A673 (cell line): Measurements from ENCODE around the gene ERCC6L. TPM values are rescaled to one million over a fixed set of nuclear protein-coding genes. Genes with fewer than 3 reads are reported as not detected.

ENCODE experiments used
- BruUV-seq: library from RNA; stranded (reverse); fragments of 400-500 nt; replicated peaks from 2 replicates; lab custom pipeline; 2021; lab: Mats Ljungman, UMichigan
- CTCF ChIA-PET: fragments of 300-600 bp; sonication (Branson Sonifier 250); formaldehyde crosslinking; loops from one replicate; lab custom pipeline; 2022; ENCODE audit warnings: antibody characterized with exemption; lab: Charles Lee
- POLR2A ChIA-PET: fragments of 300-600 bp; sonication (Branson Sonifier 250); formaldehyde crosslinking; loops from one replicate; lab custom pipeline; 2022; ENCODE audit warnings: antibody characterized with exemption; ENCODE audit not compliant: low non-redundant PET; lab: Charles Lee
- DNase-seq: peaks from one replicate; pipeline ENCODE4 v3.0.0-alpha.2; 2015; ENCODE audit warnings: low spot score
- H3K27ac ChIP-seq: fragments of 200-600 bp; sonication (generic); 2 replicates; pipeline ENCODE4 v1.5.1; 2016; ENCODE audit warnings: mixed run types, low read depth, mild to moderate bottlenecking, mixed read lengths, antibody characterized with exemption, low read length; ENCODE audit not compliant: poor library complexity, severe bottlenecking
- H3K27me3 ChIP-seq: fragments of 200-600 bp; sonication (generic); replicated peaks from 2 replicates; pipeline ENCODE4 v1.6.1; 2017; ENCODE audit warnings: mixed run types, low read depth, mild to moderate bottlenecking, mixed read lengths, antibody characterized with exemption, low read length; ENCODE audit not compliant: insufficient read depth, poor library complexity
- H3K36me3 ChIP-seq: fragments of 200-600 bp; sonication (generic); 2 replicates; pipeline ENCODE4 v1.6.1; 2016; ENCODE audit warnings: mixed run types, mild to moderate bottlenecking, mixed read lengths, antibody characterized with exemption, low read length; ENCODE audit not compliant: insufficient read depth, poor library complexity, severe bottlenecking
- H3K4me1 ChIP-seq: fragments of 200-600 bp; sonication (generic); 2 replicates; pipeline ENCODE4 v1.6.1; 2017; ENCODE audit warnings: mixed run types, mild to moderate bottlenecking, mixed read lengths, antibody characterized with exemption, low read length; ENCODE audit not compliant: insufficient read depth, poor library complexity, severe bottlenecking
- H3K4me3 ChIP-seq: fragments of 200-600 bp; sonication (generic); 2 replicates; pipeline ENCODE4 v1.5.1; 2016; ENCODE audit warnings: low read depth, mixed run types, mild to moderate bottlenecking, mixed read lengths, low read length; ENCODE audit not compliant: poor library complexity, severe bottlenecking
- H3K9me3 ChIP-seq: fragments of 200-600 bp; sonication (generic); 2 replicates; pipeline ENCODE4 v1.6.1; 2016; ENCODE audit warnings: mixed run types, low read depth, mild to moderate bottlenecking, mixed read lengths, antibody characterized with exemption, low read length; ENCODE audit not compliant: poor library complexity, severe bottlenecking
- EZH2 ChIP-seq: fragments of 200-600 bp; sonication (generic); IDR thresholded peaks from 2 replicates; pipeline ENCODE4 v1.6.1; 2017; ENCODE audit warnings: borderline replicate concordance, low read depth, mild to moderate bottlenecking, mixed read lengths, antibody characterized with exemption, low read length; ENCODE audit not compliant: poor library complexity, severe bottlenecking
- intact Hi-C: fragments of 100-400 bp; cut with micrococcal nuclease; formaldehyde crosslinking; loops from one replicate; pipeline ENCODE4 v1.10.0; 2022; ENCODE audit not compliant: unreplicated experiment
- total RNA-seq: library from RNA; stranded (reverse); gene quantifications from 2 replicates; pipeline ENCODE4 v1.2.3, GENCODE V29; 2021
- TF ChIP-seq, protein P1 (sequence below): fragments of 300-800, 200-600 bp; sonication (generic); conservative IDR thresholded peaks from 2 replicates; pipeline ENCODE4 v1.5.1; 2017; ENCODE audit warnings: low read depth, mild to moderate bottlenecking, antibody characterized with exemption, low read length, moderate library complexity, mixed read lengths

Gene ERCC6L
- total RNA-seq, 1 experiment from 2014 or later, result 17.0 TPM

DNA sequence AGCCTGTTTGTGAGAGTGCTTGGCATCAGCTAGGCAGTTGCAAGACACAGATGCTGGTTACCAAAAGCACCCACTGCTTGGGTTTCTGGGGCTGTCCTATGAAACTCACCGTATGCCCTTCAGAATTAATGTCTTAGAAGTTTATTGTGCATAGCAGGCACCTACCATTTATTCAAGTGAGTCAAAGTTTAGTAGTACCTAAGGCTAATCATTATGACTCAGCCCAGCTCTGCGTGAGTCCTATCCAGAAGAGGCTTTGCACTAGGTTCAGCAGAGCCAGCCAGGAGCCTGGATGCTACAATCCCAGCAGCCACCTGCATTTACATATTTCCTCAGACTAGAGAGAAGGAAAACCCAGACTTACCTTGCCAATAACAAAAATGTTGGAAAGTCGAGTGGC lies 34.0 kb upstream of the ERCC6L start:
- intact Hi-C loops, result no loop called here
- ChIA-PET CTCF (interaction anchor here (0.6 kb wide), 1 partner anchor 268 kb away, joined by 5 read pairs; no protein-coding TSS in a partner anchor), POLR2A (no interaction called here)
- H3K4me1 ChIP-seq, result peaks cover 7% of the 10 kb centered on the region
- no peaks in the 10 kb centered on the region for H3K27me3 ChIP-seq
- H3K27ac ChIP-seq, result no peak overlapping the region
- H3K4me3 ChIP-seq, result no peak overlapping the region
- DNase-seq, result no peak
- no TSS peak for BruUV-seq
- H3K9me3 ChIP-seq, result no peaks in the 10 kb centered on the region
- peaks cover 88% of the 10 kb centered on the region for H3K36me3 ChIP-seq
- no peak for TF ChIP-seq EZH2
- TF ChIP-seq, protein P1, sequence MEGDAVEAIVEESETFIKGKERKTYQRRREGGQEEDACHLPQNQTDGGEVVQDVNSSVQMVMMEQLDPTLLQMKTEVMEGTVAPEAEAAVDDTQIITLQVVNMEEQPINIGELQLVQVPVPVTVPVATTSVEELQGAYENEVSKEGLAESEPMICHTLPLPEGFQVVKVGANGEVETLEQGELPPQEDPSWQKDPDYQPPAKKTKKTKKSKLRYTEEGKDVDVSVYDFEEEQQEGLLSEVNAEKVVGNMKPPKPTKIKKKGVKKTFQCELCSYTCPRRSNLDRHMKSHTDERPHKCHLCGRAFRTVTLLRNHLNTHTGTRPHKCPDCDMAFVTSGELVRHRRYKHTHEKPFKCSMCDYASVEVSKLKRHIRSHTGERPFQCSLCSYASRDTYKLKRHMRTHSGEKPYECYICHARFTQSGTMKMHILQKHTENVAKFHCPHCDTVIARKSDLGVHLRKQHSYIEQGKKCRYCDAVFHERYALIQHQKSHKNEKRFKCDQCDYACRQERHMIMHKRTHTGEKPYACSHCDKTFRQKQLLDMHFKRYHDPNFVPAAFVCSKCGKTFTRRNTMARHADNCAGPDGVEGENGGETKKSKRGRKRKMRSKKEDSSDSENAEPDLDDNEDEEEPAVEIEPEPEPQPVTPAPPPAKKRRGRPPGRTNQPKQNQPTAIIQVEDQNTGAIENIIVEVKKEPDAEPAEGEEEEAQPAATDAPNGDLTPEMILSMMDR, result no peak

DNA sequence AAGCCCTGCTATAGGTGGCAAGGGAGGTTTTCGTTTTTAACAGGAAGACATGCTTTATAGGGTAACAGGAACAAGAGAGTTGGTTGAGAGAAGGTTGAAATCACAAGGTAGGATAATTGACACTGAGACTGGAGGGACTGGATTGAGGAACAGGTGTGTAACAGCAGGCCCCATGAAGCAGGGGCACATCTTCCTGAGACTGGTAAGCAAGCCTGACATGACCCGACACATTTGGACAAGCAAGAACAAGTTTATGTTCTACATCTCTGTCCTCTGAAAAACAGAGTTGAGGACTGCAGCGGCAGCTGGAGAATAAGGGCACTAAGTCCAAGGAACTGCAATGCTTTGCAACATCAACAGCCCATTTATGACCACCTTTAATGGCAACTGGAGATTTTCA lies 33.0 kb upstream of the ERCC6L start:
- Histone ChIP-seq H3K4me1 (peaks cover 7% of the 10 kb centered on the region), H3K27me3 (no peaks in the 10 kb centered on the region), H3K27ac (no peak overlapping the region), H3K36me3 (peaks cover 93% of the 10 kb centered on the region), H3K9me3 (no peaks in the 10 kb centered on the region), H3K4me3 (no peak overlapping the region)
- DNase-seq, result no peak
- BruUV-seq, result no TSS peak
- POLR2A ChIA-PET, result no interaction called here
- CTCF ChIA-PET, result no interaction called here
- intact Hi-C loops, result no loop called here
- no peak for TF ChIP-seq EZH2
- TF ChIP-seq, protein P1, result no peak

DNA sequence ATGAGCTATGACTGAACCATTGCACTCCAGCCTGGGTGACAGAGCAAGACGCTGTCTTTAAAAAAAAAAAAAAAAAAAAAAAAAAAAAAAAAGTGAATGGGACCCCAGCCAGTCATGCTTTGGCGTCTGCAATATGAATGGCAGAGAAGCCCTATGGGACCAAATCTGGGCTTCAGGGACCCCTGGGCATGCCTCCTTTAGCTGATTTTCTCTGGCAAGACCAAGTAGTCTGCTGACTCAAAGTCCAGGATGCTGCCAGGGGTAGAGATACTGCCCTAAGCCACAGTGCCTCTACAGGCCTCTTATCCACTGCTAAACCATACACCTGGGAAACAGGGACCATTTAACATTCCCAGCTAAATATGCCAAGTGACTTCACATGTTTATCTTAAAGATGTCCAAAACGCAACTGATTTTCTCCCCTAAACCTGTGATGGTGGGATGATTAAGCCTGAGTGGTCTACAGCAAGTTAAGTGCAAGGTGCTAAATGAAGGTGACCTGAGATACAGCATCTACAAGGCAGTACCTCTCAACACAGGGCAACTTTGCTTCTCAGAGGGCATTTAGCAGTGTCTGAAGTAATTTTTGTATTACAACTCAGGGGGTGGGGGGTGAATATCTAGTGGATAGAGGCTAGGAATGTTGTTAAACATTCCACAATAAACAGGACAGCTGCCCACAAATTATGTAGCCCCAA lies 32.4 kb upstream of the ERCC6L start:
- POLR2A ChIA-PET, result interaction anchor here (0.7 to 1.0 kb wide), 2 partner anchors 128 to 456 kb away, joined by 7 to 11 read pairs; no protein-coding TSS in a partner anchor
- TF ChIP-seq EZH2, result no peak
- TF ChIP-seq, protein P1, result no peak
- intact Hi-C loops, result no loop called here
- DNase-seq, result no peak
- Histone ChIP-seq H3K27ac (no peak overlapping the region), H3K9me3 (no peaks in the 10 kb centered on the region), H3K27me3 (no peaks in the 10 kb centered on the region), H3K4me1 (peaks cover 7% of the 10 kb centered on the region), H3K36me3 (peaks cover 90% of the 10 kb centered on the region), H3K4me3 (no peak overlapping the region)
- no TSS peak for BruUV-seq
- CTCF ChIA-PET, result no interaction called here
